LNCaP clone FGC (cell line): ENCODE measurements around the gene LRRC23.
A peak's percentile ranks its signal among the peaks of the same experiment; 100 is the strongest.
"Not testable (repeated sequence)": the region's sequence is repeated elsewhere in the genome, so short reads cannot be mapped to it uniquely, and the experiment has no call there.

ENCODE experiments used
- DNase-seq: peaks from one replicate; pipeline ENCODE4 v3.0.0-alpha.2; 2011; ENCODE audit warnings: low read depth
- H3K4me3 ChIP-seq: 2 replicates; pipeline ENCODE4 v1.5.1; 2011; ENCODE audit warnings: mild to moderate bottlenecking, low read depth, low read length, control low read depth
- TF ChIP-seq, protein P1 (sequence below): IDR thresholded peaks from 2 replicates; pipeline ENCODE4 v1.5.1; 2012; ENCODE audit warnings: mild to moderate bottlenecking; ENCODE audit not compliant: control insufficient read depth, insufficient read depth; ENCODE audit errors: extremely low read depth

Gene LRRC23

GRCh38 chr12:6863033-6863432, 41.6 kb upstream of the LRRC23 start:
- DNase-seq = no peak
- H3K4me3 ChIP-seq = no peak overlapping the region
- TF ChIP-seq, protein P1, sequence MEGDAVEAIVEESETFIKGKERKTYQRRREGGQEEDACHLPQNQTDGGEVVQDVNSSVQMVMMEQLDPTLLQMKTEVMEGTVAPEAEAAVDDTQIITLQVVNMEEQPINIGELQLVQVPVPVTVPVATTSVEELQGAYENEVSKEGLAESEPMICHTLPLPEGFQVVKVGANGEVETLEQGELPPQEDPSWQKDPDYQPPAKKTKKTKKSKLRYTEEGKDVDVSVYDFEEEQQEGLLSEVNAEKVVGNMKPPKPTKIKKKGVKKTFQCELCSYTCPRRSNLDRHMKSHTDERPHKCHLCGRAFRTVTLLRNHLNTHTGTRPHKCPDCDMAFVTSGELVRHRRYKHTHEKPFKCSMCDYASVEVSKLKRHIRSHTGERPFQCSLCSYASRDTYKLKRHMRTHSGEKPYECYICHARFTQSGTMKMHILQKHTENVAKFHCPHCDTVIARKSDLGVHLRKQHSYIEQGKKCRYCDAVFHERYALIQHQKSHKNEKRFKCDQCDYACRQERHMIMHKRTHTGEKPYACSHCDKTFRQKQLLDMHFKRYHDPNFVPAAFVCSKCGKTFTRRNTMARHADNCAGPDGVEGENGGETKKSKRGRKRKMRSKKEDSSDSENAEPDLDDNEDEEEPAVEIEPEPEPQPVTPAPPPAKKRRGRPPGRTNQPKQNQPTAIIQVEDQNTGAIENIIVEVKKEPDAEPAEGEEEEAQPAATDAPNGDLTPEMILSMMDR = no peak

- no peak overlapping the region for H3K4me3 ChIP-seq
- no peak for DNase-seq
- TF ChIP-seq, protein P1 = no peak
These were observed 40.9 kb upstream of the LRRC23 start for GRCh38 chr12:6863586-6864321.

DNA sequence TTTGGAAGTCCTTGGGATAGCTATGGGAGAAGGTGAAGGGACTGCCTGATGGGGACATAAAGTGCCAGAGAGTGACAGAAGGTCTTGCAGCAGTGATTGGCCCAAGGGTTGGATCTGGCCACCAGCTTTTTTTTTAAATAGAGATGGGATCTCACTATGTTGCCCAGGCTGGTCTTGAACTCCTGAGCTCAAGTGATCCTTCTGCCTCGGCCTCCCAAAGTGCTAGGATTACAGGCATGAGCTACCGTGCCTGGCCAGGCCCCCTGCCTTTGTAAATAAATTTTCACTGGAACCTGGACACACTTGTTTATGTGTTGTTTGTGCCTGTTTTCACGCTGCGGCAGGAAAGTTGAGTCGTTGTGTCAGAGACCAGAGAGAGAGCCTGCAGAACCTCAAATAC, 39.3 kb upstream of the LRRC23 start:
- not testable (repeated sequence) for H3K4me3 ChIP-seq, DNase-seq

- H3K4me3 ChIP-seq = peak overlapping the region; percentile 99
- DNase-seq = no peak
- TF ChIP-seq, protein P1 = no peak
These were observed 38.3 kb upstream of the LRRC23 start for GRCh38 chr12:6866163-6866919.

DNA sequence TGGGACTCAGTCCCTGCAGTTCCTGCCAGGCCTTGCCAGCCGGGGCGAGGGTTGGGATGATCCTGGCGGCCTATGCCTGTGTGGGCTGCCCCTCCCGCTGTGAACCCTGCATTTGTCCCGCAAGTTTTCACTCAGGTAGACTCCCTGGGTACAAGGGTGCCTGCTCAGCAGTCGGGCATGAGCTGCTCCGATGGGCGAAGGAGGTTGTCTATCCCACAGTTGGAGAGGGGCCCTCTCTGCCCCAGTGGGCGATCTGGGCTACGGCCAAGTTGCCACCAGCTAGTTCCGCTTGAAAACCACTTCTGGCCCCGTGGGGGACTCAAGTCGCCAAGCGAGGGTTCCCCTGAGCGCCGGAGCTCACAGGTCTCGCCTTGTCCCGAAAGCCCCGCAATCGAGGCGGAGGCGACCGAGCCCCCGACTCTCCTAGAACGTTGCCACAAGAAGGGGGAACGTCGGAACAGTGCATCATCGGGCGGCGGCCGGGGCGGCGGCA, 37.7 kb upstream of the LRRC23 start:
- TF ChIP-seq, protein P1 = no peak
- peak overlapping the region; percentile 99 for H3K4me3 ChIP-seq
- DNase-seq = no peak

- TF ChIP-seq, protein P1 = no peak
- peak within 1 kb of the TSS; percentile 99 for H3K4me3 ChIP-seq
- DNase-seq = no peak
These were observed 37.0 kb upstream of the LRRC23 start, which contains the start of gene TPI1 for GRCh38 chr12:6867413-6868210. TPI1 (plus strand) TSS chr12:6867531; CDS start chr12:6867567, 36 bp downstream.
